AML-193 (cell line): ENCODE measurements around the gene TSPEAR.
"Not testable (repeated sequence)": the region's sequence is repeated elsewhere in the genome, so short reads cannot be mapped to it uniquely, and the experiment has no call there.

Experiments used
- DNase-seq, 2 experiments: peaks; one replicate each; lab custom pipeline; 2025; lab: John Stamatoyannopoulos, UW

TSPEAR gene

GRCh38 chr21:44603911-44604310, 107.5 kb downstream of the TSPEAR start:
- no peak for DNase-seq

- DNase-seq = no peak
These were observed 108.1 kb downstream of the TSPEAR start for GRCh38 chr21:44603109-44603875.

- no peak for DNase-seq
These were observed 108.9 kb downstream of the TSPEAR start for GRCh38 chr21:44602463-44602850.

GRCh38 chr21:44601596-44602462, 109.5 kb downstream of the TSPEAR start:
- no peak for DNase-seq

GRCh38 chr21:44601091-44601490, 110.3 kb downstream of the TSPEAR start:
- not testable (repeated sequence) for DNase-seq

GRCh38 chr21:44600118-44600978, 111.0 kb downstream of the TSPEAR start, which contains the start of gene KRTAP10-7:
Gene KRTAP10-7 (plus strand): TSS chr21:44600597. CDS start chr21:44600622, 25 bp downstream.
- DNase-seq = not testable (repeated sequence)

GRCh38 chr21:44599264-44600029, 111.9 kb downstream of the TSPEAR start:
- no peak for DNase-seq

- DNase-seq = no peak
These were observed 113.3 kb downstream of the TSPEAR start for GRCh38 chr21:44598061-44598460.

- DNase-seq = no peak
These were observed 115.2 kb downstream of the TSPEAR start for GRCh38 chr21:44596068-44596725.

GRCh38 chr21:44595524-44595923, 115.8 kb downstream of the TSPEAR start:
- DNase-seq = no peak

GRCh38 chr21:44594406-44594916, 116.9 kb downstream of the TSPEAR start:
- no peak for DNase-seq

GRCh38 chr21:44593598-44594405, 117.6 kb downstream of the TSPEAR start:
- DNase-seq = no peak

GRCh38 chr21:44592446-44593311, 118.7 kb downstream of the TSPEAR start, which contains the start of gene KRTAP10-6:
Gene KRTAP10-6 (minus strand): TSS chr21:44592505. CDS start chr21:44592484, 21 bp downstream.
- no peak for DNase-seq

- DNase-seq = not testable (repeated sequence)
These were observed 119.6 kb downstream of the TSPEAR start for GRCh38 chr21:44591801-44592130.

- DNase-seq = not testable (repeated sequence)
These were observed 120.2 kb downstream of the TSPEAR start for GRCh38 chr21:44590897-44591800.

GRCh38 chr21:44590311-44590721, 121.1 kb downstream of the TSPEAR start:
- DNase-seq = no peak

GRCh38 chr21:44589586-44590305, 121.6 kb downstream of the TSPEAR start:
- DNase-seq = no peak
